GM18505 (cell line): ENCODE data around the gene LPIN2.

Source experiments
- ATAC-seq: cut with Tn5 transposase; IDR thresholded peaks from one replicate; pipeline ENCODE4 v1.9.1; 2021; ENCODE audit not compliant: unreplicated experiment
- POLR2A ChIP-seq: IDR thresholded peaks from 4 replicates; pipeline ENCODE4 v1.6.1; 2011; ENCODE audit warnings: borderline replicate concordance; ENCODE audit not compliant: insufficient read depth, insufficient read length; ENCODE audit errors: extremely low read depth

The LPIN2 gene, protein sequence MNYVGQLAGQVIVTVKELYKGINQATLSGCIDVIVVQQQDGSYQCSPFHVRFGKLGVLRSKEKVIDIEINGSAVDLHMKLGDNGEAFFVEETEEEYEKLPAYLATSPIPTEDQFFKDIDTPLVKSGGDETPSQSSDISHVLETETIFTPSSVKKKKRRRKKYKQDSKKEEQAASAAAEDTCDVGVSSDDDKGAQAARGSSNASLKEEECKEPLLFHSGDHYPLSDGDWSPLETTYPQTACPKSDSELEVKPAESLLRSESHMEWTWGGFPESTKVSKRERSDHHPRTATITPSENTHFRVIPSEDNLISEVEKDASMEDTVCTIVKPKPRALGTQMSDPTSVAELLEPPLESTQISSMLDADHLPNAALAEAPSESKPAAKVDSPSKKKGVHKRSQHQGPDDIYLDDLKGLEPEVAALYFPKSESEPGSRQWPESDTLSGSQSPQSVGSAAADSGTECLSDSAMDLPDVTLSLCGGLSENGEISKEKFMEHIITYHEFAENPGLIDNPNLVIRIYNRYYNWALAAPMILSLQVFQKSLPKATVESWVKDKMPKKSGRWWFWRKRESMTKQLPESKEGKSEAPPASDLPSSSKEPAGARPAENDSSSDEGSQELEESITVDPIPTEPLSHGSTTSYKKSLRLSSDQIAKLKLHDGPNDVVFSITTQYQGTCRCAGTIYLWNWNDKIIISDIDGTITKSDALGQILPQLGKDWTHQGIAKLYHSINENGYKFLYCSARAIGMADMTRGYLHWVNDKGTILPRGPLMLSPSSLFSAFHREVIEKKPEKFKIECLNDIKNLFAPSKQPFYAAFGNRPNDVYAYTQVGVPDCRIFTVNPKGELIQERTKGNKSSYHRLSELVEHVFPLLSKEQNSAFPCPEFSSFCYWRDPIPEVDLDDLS

GRCh38 chr18:3013024-3013804 is at the start of gene LPIN2:
LPIN2 (minus strand) TSS chr18:3013144; CDS start chr18:2960840, 52,304 bp downstream.
- TF ChIP-seq POLR2A = peak; percentile 58
- ATAC-seq = peak; percentile 85

DNA sequence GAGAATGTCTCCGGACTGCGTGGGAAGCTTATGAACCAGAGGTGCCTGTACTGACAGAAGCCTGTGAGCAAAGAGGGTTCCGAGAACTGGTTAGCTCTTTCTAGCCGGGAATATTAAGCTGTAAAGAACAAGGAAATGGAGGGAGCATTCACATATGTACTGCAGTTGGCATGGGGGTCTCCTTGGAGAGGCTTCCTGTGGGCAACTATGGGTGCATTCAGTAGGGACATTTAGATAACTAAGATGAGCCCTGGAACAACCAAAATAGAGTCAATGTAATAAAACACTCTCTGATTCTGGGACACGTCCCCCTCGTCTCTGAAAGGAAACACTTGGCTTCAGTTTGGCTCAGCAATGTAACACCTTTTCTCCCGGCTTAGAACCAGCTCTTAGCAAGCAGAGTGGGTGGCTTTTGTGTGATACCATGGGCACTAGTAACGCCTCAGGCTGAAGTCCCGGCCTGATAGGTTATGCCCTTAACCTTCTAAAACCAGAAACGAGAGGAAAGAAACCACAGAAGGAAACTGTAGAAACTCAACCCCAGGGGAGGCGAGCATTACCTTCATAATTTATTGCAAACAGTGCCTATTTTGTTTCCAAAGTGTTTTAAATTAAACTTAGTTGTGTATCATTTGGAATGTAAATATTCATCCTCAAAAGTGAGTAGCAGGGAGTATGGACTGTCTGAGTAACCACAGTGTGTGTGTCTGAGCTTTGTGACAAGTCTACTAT is 48.8 kb upstream of the LPIN2 start:
- TF ChIP-seq POLR2A = no peak
- peak; percentile 37 for ATAC-seq

- peak; percentile 43 for ATAC-seq
- no peak for TF ChIP-seq POLR2A
Measured at GRCh38 chr18:3060667-3061580, 48.0 kb upstream of the LPIN2 start.

DNA sequence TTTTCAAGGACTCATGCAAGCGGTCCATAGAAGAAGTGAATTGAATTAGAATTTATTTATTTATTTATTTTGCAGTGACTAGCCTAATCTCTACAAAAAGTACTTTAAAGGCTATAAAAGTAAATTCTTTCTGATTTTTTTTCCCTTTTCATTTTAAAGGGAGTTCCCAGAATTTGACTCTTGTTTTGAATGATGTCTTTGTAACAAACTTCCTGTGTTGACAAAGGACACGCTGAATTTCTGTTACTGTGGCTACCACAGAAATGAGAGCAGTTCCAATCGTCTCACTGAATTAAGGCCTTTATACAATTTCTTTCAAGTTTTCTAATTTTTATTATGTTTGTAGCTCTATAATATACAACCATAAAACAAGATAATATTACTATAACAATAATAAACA is 46.3 kb upstream of the LPIN2 start:
- no peak for TF ChIP-seq POLR2A
- ATAC-seq = no peak

DNA sequence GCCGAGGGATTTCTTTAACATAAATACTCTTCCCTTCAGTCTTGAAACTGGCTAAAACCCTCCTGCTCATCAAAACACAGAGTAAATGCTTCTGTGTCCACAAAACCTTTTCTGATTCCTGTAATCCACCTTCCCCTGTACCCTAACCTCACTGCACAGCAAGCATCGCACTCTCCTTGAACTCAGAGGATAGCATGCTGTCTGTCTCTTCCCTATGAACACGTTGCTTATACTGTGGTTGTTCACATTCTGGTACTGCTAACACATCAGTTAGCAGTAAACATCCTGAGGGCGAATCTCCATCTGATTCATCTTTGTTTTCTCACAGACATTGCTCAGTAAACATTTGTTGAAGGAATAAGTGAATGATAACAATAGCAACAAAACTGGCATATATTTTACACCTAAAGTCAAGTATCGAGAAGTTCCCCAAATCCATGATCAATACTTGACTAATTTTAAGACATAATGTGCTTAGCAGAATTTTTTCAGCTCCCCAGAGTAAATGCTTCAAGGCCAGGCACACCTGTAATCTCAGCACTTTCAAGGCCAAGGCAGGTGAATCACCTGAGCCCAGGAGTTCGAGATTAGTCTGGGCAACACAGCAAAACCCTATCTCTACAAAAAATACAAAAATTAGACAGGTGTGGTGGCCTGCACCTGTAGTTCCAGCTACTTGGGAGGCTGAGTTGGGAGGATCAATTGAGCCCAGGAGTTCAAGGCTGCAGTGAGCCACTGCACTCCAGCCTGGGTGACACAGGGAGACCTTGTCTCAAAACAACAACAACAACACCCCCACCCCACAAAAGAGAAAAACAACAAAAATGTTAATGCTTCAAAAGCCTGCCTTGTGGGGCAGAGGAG is 45.6 kb upstream of the LPIN2 start:
- no peak for ATAC-seq
- TF ChIP-seq POLR2A = no peak

- TF ChIP-seq POLR2A = no peak
- ATAC-seq = no peak
Measured at GRCh38 chr18:3057526-3057925, 44.6 kb upstream of the LPIN2 start.

- no peak for ATAC-seq
- TF ChIP-seq POLR2A = no peak
Measured at GRCh38 chr18:3056311-3056710, 43.4 kb upstream of the LPIN2 start.

DNA sequence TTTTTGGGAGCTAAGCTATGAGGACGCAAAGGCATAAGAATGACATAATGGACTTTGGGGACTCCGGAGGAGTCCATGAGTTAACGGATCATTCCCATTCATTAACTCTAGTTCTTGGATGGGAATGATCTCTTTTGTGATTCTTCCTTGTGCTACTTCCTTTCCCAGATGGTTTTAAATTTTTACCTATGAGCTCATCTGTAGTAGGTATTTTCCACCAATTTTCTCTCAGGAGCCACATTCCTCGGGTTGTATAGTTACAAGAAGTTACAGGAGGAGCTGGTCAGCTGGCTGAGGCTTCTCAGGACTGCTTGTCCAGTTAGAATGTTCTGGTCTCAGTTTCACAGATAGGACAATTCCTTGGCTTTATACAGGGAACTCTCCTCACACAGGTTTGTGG is 42.9 kb upstream of the LPIN2 start:
- ATAC-seq = no peak
- no peak for TF ChIP-seq POLR2A

DNA sequence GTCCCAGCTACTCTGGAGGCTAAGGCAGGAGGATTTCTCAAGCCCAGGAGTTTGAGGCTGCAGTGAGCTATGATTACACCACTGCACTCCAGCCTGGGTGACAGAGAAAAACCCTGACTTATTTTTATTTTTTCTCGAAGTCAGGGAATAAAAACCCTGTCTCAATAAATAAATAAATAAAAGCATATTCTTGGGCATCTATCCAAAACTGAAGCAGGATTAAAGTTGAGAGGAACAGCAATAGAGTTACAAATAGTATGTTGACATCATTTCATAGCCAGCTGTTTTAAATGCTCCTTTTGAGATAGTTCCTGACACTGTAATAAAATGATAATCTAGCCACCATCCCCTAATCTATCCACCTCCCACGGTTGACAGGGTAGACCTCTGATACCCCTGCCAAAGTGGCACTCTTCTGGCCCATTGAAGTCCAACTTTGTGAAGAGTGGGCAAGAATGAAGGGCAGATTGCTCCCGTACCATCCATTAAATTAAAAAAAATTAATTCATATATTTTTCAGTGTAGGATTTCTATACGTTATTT is 42.3 kb upstream of the LPIN2 start:
- TF ChIP-seq POLR2A = no peak
- ATAC-seq = no peak

DNA sequence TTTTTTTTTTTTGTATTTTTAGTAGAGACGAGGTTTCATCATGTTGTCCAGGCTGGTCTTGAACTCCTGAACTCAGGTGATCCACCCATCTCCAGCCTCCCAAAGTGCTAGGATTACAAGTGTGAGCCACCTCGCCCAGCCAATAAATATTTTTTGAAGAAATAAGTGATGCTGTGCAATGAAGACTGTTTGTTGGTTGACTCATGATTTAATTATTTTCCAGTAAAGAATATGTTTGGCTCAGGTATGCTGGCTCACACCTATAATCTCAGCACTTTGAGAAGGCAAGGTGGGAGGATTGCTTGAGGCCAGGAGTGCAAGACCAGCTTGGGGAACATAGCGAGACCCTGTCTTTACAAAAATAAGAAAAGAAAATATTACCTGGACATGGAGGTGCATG is 41.8 kb upstream of the LPIN2 start:
- TF ChIP-seq POLR2A = no peak
- ATAC-seq = no peak
